GM23338 (cell line): ENCODE data around the gene UGT2B17. TPM values are rescaled to one million over a fixed set of nuclear protein-coding genes. Genes with fewer than 3 reads are reported as not detected.

Experiments used
- ATAC-seq: fragments of 200-7000 bp; cut with Tn5 transposase; 3 replicates; pipeline ENCODE4 v1.9.1; 2020
- DNase-seq: peaks from one replicate; pipeline ENCODE4 v3.0.0-alpha.2; 2015; ENCODE audit warnings: low spot score
- H2AFZ ChIP-seq: fragments of 200-600 bp; sonication (generic); 2 replicates; pipeline ENCODE4 v1.8.0; 2016; ENCODE audit warnings: antibody characterized with exemption, mild to moderate bottlenecking, moderate library complexity
- H3F3A ChIP-seq: fragments of 200-600 bp; sonication (generic); replicated peaks from 2 replicates; pipeline ENCODE4 v1.8.0; 2017; ENCODE audit warnings: antibody characterized with exemption, mixed run types, low read depth
- H3K27ac ChIP-seq: fragments of 200-600 bp; sonication (generic); 2 replicates; pipeline ENCODE4 v1.6.1; 2016; ENCODE audit warnings: low read depth
- H3K27me3 ChIP-seq: fragments of 200-600 bp; sonication (generic); 2 replicates; pipeline ENCODE4 v1.8.0; 2016; ENCODE audit warnings: mild to moderate bottlenecking, mixed run types, moderate library complexity; ENCODE audit not compliant: insufficient read depth
- H3K36me3 ChIP-seq: fragments of 200-600 bp; sonication (generic); 2 replicates; pipeline ENCODE4 v1.8.0; 2016; ENCODE audit warnings: mild to moderate bottlenecking; ENCODE audit not compliant: insufficient read depth
- H3K4me1 ChIP-seq: fragments of 200-600 bp; sonication (generic); 2 replicates; pipeline ENCODE4 v1.8.0; 2016; ENCODE audit warnings: mild to moderate bottlenecking, moderate library complexity; ENCODE audit not compliant: insufficient read depth
- H3K4me2 ChIP-seq: fragments of 200-600 bp; sonication (generic); 2 replicates; pipeline ENCODE4 v1.7.1; 2017; ENCODE audit warnings: mixed run types
- H3K4me3 ChIP-seq: fragments of 200-600 bp; sonication (generic); 2 replicates; pipeline ENCODE4 v1.6.1; 2016; ENCODE audit warnings: mixed run types
- H3K79me2 ChIP-seq: fragments of 200-600 bp; sonication (generic); replicated peaks from 2 replicates; pipeline ENCODE4 v1.8.0; 2017; ENCODE audit warnings: mild to moderate bottlenecking; ENCODE audit not compliant: insufficient read depth
- H3K9me2 ChIP-seq: fragments of 200-600 bp; sonication (generic); 2 replicates; pipeline ENCODE4 v1.8.0; 2017; ENCODE audit not compliant: insufficient read depth
- H4K20me1 ChIP-seq: fragments of 200-600 bp; sonication (generic); replicated peaks from 2 replicates; pipeline ENCODE4 v1.8.0; 2017; ENCODE audit warnings: mild to moderate bottlenecking; ENCODE audit not compliant: insufficient read depth
- H3K27ac Mint-ChIP-seq: 2 replicates; pipeline ENCODE4 v1.8.0; 2020; ENCODE audit warnings: inconsistent platforms, mild to moderate bottlenecking, moderate library complexity, mixed read lengths
- H3K27me3 Mint-ChIP-seq: 3 replicates; pipeline ENCODE4 v1.8.0; 2022; ENCODE audit warnings: low read depth, mild to moderate bottlenecking, moderate library complexity, mixed read lengths, inconsistent platforms; ENCODE audit not compliant: insufficient read depth, poor library complexity
- H3K36me3 Mint-ChIP-seq: 3 replicates; pipeline ENCODE4 v1.8.0; 2021; ENCODE audit warnings: low read depth, mild to moderate bottlenecking, inconsistent platforms, moderate library complexity, mixed read lengths
- H3K4me1 Mint-ChIP-seq: 3 replicates; pipeline ENCODE4 v1.8.0; 2020; ENCODE audit warnings: mild to moderate bottlenecking, inconsistent platforms, mixed read lengths
- H3K4me3 Mint-ChIP-seq: 3 replicates; pipeline ENCODE4 v1.8.0; 2021; ENCODE audit warnings: moderate library complexity, mild to moderate bottlenecking, inconsistent platforms, mixed read lengths
- H3K9me3 Mint-ChIP-seq: 3 replicates; pipeline ENCODE4 v1.8.0; 2020; ENCODE audit warnings: moderate library complexity, mild to moderate bottlenecking, inconsistent platforms, mixed read lengths
- CREB1 ChIP-seq: fragments of 250-450 bp; sonication (Bioruptor Pico); IDR thresholded peaks from 2 replicates; pipeline ENCODE4 v1.5.0; 2020; ENCODE audit warnings: low read depth, mild to moderate bottlenecking, moderate library complexity
- ETS1 ChIP-seq: IDR thresholded peaks from 2 replicates; pipeline ENCODE4 v1.6.1; 2016; ENCODE audit warnings: antibody characterized with exemption
- JUNB ChIP-seq: IDR thresholded peaks from one replicate; pipeline ENCODE4 v1.6.1; 2016; ENCODE audit warnings: antibody characterized with exemption; ENCODE audit not compliant: unreplicated experiment
- NANOG ChIP-seq: IDR thresholded peaks from 2 replicates; pipeline ENCODE4 v1.6.1; 2016; ENCODE audit warnings: antibody characterized with exemption, borderline replicate concordance
- POLR2AphosphoS5 ChIP-seq: IDR thresholded peaks from 2 replicates; pipeline ENCODE4 v1.6.1; 2016; ENCODE audit warnings: antibody characterized with exemption, low read depth
- REST ChIP-seq: IDR thresholded peaks from one replicate; pipeline ENCODE4 v1.6.1; 2018; ENCODE audit warnings: antibody characterized with exemption; ENCODE audit not compliant: unreplicated experiment
- STAT1 ChIP-seq: IDR thresholded peaks from one replicate; pipeline ENCODE4 v1.6.1; 2016; ENCODE audit warnings: antibody characterized with exemption; ENCODE audit not compliant: unreplicated experiment
- ZNF114 ChIP-seq: fragments of 250-450 bp; sonication (Bioruptor Pico); IDR thresholded peaks from 2 replicates; pipeline ENCODE4 v1.5.0; 2020; ENCODE audit warnings: mild to moderate bottlenecking, moderate library complexity
- polyA plus RNA-seq: library from polyadenylated mRNA; unstranded; fragments of >200 nt; fragmentation: Nextera tagmentation; extraction: Ambion mirVana; gene quantifications from 2 replicates; pipeline ENCODE4 v1.2.1, GENCODE V29; 2016
- total RNA-seq: library from RNA; depleted of rRNA; stranded (reverse); fragments of >200 nt; shearing (Covaris generic); gene quantifications from 2 replicates; pipeline ENCODE4 v1.2.3, GENCODE V29; 2014
- TF ChIP-seq, protein P1 (sequence below): fragments of 250-450 bp; sonication (Bioruptor Pico); IDR thresholded peaks from 2 replicates; pipeline ENCODE4 v1.5.0; 2020; ENCODE audit warnings: mild to moderate bottlenecking, moderate library complexity

UGT2B17 gene
- total and polyA plus RNA-seq, 2 experiments from 2014 or later: not detected

GRCh38 chr4:68582339-68582717 is 6.2 kb upstream of the UGT2B17 start:
- Histone ChIP-seq H3K9me2 (peaks cover 10% of the 10 kb centered on the region; the same call in 1 of the 2 replicates), H3K79me2 (no peaks in the 10 kb centered on the region), H3K4me1 (no peaks in the 10 kb centered on the region), H4K20me1 (no peaks in the 10 kb centered on the region), H3K36me3 (no peaks in the 10 kb centered on the region), H3K4me2 (no peak overlapping the region), H3F3A (no peaks in the 10 kb centered on the region), H3K27ac (no peak overlapping the region), H3K27me3 (no peaks in the 10 kb centered on the region), H3K4me3 (no peak overlapping the region), H2AFZ (no peak overlapping the region)
- no peak for TF ChIP-seq REST
- peaks cover 4% of the 10 kb centered on the region for H3K9me3 Mint-ChIP-seq
- H3K4me3 Mint-ChIP-seq: no peak overlapping the region
- no peak for ATAC-seq
- H3K27ac Mint-ChIP-seq: no peak overlapping the region
- DNase-seq: no peak
- H3K4me1 Mint-ChIP-seq: no peaks in the 10 kb centered on the region
- H3K36me3 Mint-ChIP-seq: no peaks in the 10 kb centered on the region; the same call in 2 of the 3 replicates
- peaks cover 2% of the 10 kb centered on the region for H3K27me3 Mint-ChIP-seq

DNA sequence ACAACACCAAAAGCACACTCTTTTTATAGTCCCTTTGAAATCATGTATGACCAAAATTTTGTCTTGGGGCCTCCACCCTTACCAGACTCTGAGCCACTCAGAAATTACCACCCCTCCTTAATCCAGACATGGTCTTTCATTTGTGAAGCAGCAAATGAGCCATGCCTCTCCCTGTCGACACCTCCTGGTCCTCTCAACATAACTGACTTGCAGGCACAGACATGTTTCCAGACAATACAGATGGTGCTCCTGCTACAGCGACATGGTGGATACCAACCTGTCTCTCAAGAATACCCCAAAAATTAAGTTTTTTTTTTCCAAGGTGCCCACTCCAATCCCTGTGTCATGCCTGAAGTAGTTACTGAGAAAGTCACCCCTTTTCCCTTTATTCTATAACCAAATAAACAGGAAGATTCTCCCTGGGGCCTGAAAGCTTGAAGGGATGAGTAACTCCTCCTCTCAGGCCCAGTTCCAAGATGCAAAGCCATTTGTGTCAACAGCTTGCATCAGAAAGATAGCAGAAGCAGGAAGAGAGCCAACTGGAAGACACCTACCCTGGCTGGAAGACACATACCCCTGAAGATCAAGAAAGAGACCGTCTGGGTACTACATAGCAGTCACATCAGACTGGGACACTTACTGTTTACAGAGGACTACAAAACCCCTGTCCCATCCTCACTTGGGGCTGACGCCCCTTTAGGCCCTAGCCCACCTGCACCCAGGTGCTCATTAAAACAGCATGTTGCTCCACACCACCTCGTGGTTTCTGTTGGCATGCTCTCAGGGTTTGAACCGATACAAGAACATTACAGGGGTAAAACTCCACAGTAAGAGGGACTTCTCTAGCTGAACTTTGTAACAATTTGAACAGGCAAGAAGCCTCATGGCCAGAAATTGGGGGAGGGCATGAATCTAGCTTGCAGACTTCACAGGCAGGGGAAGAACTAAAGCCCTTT is 5.5 kb upstream of the UGT2B17 start:
- Mint-ChIP-seq H3K36me3 (no peaks in the 10 kb centered on the region; the same call in 2 of the 3 replicates), H3K27me3 (peaks cover 2% of the 10 kb centered on the region), H3K4me1 (no peaks in the 10 kb centered on the region), H3K27ac (no peak overlapping the region), H3K4me3 (no peak overlapping the region), H3K9me3 (peaks cover 4% of the 10 kb centered on the region)
- Histone ChIP-seq H3K4me3 (no peak overlapping the region), H3K36me3 (no peaks in the 10 kb centered on the region), H3K27ac (no peak overlapping the region), H3K27me3 (no peaks in the 10 kb centered on the region), H2AFZ (no peak overlapping the region), H3K4me2 (no peak overlapping the region), H3K79me2 (no peaks in the 10 kb centered on the region), H3K4me1 (no peaks in the 10 kb centered on the region), H4K20me1 (no peaks in the 10 kb centered on the region), H3F3A (no peaks in the 10 kb centered on the region), H3K9me2 (peaks cover 10% of the 10 kb centered on the region; the same call in 1 of the 2 replicates)
- DNase-seq: no peak
- ATAC-seq: no peak
- no peak for TF ChIP-seq POLR2AphosphoS5
- TF ChIP-seq NANOG: no peak
- no peak for TF ChIP-seq ETS1
- no peak for TF ChIP-seq ZNF114 (CRISPR knock-in tag)
- no peak for TF ChIP-seq CREB1 (CRISPR knock-in tag)
- no peak for TF ChIP-seq STAT1
- TF ChIP-seq JUNB: no peak
- TF ChIP-seq, protein P1, sequence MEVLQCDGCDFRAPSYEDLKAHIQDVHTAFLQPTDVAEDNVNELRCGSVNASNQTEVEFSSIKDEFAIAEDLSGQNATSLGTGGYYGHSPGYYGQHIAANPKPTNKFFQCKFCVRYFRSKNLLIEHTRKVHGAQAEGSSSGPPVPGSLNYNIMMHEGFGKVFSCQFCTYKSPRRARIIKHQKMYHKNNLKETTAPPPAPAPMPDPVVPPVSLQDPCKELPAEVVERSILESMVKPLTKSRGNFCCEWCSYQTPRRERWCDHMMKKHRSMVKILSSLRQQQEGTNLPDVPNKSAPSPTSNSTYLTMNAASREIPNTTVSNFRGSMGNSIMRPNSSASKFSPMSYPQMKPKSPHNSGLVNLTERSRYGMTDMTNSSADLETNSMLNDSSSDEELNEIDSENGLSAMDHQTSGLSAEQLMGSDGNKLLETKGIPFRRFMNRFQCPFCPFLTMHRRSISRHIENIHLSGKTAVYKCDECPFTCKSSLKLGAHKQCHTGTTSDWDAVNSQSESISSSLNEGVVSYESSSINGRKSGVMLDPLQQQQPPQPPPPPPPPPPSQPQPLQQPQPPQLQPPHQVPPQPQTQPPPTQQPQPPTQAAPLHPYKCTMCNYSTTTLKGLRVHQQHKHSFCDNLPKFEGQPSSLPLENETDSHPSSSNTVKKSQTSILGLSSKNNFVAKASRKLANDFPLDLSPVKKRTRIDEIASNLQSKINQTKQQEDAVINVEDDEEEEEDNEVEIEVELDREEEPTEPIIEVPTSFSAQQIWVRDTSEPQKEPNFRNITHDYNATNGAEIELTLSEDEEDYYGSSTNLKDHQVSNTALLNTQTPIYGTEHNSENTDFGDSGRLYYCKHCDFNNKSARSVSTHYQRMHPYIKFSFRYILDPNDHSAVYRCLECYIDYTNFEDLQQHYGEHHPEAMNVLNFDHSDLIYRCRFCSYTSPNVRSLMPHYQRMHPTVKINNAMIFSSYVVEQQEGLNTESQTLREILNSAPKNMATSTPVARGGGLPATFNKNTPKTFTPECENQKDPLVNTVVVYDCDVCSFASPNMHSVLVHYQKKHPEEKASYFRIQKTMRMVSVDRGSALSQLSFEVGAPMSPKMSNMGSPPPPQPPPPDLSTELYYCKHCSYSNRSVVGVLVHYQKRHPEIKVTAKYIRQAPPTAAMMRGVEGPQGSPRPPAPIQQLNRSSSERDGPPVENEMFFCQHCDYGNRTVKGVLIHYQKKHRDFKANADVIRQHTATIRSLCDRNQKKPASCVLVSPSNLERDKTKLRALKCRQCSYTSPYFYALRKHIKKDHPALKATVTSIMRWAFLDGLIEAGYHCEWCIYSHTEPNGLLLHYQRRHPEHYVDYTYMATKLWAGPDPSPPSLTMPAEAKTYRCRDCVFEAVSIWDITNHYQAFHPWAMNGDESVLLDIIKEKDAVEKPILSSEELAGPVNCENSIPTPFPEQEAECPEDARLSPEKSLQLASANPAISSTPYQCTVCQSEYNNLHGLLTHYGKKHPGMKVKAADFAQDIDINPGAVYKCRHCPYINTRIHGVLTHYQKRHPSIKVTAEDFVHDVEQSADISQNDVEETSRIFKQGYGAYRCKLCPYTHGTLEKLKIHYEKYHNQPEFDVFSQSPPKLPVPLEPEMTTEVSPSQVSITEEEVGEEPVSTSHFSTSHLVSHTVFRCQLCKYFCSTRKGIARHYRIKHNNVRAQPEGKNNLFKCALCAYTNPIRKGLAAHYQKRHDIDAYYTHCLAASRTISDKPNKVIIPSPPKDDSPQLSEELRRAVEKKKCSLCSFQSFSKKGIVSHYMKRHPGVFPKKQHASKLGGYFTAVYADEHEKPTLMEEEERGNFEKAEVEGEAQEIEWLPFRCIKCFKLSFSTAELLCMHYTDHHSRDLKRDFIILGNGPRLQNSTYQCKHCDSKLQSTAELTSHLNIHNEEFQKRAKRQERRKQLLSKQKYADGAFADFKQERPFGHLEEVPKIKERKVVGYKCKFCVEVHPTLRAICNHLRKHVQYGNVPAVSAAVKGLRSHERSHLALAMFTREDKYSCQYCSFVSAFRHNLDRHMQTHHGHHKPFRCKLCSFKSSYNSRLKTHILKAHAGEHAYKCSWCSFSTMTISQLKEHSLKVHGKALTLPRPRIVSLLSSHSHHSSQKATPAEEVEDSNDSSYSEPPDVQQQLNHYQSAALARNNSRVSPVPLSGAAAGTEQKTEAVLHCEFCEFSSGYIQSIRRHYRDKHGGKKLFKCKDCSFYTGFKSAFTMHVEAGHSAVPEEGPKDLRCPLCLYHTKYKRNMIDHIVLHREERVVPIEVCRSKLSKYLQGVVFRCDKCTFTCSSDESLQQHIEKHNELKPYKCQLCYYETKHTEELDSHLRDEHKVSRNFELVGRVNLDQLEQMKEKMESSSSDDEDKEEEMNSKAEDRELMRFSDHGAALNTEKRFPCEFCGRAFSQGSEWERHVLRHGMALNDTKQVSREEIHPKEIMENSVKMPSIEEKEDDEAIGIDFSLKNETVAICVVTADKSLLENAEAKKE (CRISPR knock-in tag): no peak
